GM18499 (cell line): ENCODE results near the gene MYT1.
"Not testable (repeated sequence)": the region's sequence is repeated elsewhere in the genome, so short reads cannot be mapped to it uniquely, and the experiment has no call there.

Source experiments
- ATAC-seq: cut with Tn5 transposase; IDR thresholded peaks from one replicate; pipeline ENCODE4 v1.9.1; 2021; ENCODE audit warnings: moderate number of reproducible peaks; ENCODE audit not compliant: insufficient read depth, unreplicated experiment

The MYT1 gene

DNA sequence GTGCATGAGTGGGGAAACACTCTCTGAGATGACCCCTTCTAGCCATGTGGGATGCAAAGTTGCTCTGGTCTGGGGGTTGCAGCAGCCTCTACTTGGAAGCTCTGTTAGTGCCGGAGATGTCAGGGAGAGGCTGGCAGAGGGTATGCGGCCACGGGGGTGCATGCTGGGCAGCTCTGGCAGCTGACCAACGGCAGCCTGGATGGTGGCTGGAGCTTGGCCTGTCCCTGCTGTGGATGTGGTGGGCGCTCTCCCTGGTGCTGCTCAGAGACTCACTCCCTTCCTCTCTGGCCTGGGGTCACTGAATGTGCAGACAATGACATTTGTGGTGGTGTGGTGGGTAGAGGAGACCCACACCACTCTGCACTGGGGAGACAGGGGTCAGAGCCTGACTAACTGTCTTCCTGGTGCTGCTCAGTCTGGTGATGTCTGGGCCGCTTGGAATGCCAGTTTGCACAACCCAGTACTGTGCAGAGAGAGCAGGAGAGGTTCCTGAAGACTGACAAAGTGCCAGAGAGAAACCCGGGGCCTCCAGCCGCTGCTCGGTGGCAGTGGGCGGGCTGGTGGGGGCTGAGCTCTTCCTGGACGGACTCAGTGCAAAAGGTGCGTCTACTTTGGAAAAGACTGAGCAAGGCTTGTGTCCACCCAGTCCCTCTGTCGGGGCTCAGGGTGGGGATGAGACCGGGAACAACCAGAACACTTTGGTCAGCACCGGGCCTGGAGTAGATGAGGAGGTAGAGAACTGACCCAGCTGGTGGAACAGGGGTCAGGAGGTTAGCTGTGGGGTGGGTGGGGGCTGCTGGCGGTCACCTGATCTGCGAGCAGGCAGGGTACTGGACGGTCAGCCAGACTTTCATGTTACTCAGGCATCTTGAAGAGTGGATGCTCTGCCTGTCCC lies 2.7 kb downstream of the MYT1 start:
- ATAC-seq: no peak

DNA sequence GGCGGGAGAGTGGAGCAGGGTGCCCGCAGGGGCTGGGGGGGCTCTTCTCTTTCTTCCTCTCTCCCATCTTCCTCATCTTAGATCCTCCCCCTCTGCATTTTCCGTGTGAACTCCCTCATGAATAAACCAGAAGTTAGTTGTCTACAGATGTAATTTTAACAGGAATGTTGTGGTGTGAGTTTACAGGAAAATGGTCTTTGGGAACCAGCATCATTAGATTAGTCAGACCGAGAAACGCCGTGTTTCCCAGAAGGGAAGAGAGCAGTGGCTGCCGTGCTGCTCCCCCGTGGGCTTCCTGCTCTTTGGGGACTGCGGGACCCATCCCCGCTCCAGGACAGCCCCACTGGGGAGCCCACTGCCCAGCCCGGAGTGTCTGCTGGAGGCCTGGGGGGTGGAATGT lies 3.4 kb downstream of the MYT1 start:
- no peak for ATAC-seq

DNA sequence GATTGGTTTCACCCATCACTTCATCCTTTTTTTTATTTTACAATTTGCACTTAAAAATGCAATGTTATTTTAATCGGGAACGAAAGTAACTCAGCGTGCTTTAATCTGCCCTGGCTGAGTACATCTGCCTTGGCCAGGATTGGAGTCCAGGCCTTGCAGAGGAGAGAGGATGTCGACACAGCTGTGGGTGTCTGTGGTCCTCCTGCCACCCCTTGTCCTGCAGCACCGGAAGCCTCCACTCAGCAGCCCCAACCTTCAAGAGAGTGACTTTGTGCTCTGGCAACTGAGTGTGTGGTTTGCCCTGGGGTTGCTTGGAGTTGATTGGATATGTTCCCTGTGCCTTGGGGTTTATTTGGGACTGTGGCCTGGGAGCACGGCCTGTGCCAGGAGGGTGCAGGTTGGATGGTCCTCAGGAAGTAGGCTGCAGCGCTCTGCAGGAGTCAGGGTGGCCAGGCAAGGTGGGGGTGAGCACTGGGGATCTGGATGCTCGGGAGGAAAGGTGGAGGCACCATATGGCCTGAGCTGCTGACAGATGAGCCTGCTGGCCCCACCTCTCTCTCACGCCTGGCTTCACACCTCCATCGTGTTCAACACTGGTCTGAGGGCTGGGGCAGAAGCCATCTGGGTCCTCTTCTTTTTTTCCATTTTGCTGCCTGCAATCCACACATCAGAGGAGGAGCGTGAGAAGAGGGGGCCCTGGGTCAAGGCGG lies 4.3 kb downstream of the MYT1 start:
- no peak for ATAC-seq

DNA sequence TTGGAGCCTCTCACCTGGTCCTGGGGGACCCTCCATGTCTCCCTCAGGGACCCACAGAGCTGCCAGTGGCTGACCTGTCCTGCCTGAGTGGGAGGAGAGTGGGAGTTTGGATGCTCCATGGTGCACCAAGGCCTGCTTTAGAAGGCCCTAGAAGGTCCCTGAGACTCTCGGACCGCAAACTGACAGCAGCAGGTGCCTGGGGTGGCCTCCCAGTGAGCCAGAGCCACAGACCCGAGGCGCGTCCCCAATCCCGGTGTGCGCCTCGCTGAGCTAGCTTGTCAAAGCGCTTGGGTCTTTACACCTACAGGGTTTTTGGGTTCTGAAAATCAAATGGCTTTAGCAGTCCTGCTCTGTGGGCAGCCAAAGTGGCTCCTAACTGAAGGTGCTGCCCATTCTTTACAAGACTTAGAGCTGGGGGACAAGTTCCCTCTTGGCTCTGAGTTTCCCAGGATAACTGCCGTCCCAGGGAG lies 4.9 kb downstream of the MYT1 start:
- no peak for ATAC-seq

DNA sequence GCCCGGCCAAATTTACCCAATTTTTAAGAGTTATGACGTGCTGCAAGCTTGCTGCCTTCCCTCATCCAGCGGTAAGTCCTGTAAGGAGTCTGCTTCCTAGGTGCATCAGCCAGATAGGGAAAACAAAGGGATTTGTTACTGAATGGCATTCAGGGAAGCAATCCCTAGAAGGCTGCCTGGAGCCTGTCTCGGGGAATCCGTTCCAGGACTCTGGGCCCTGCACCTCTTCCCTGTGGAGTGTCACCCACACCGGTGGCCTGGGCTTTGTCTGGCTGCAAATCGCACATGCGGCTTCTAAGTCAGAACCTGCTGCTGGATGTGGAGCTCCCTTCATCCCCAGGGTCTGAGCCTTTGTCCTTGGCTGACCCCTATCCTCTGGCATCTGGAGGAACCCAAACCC lies 7.0 kb downstream of the MYT1 start:
- no peak for ATAC-seq

DNA sequence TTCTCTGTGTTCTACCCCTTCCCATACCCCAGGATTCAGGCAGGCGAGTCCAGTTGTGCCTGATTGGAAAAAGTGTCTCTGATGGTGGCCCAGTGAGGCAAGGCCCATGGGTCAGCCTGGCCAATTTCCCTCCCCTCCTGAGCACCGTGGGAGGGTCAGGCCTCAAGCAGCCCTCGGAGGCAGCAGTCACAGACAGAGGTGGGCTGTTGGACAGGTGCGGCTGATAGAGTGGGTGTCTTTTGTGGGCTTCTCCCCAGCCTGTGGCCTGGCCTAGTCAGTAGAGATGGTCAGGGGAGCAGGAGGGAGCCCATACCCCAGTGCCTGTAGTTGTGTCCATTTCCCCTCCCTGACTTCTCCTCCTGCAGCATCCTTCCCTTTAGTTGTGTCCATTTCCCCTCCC lies 8.9 kb downstream of the MYT1 start:
- no peak for ATAC-seq

DNA sequence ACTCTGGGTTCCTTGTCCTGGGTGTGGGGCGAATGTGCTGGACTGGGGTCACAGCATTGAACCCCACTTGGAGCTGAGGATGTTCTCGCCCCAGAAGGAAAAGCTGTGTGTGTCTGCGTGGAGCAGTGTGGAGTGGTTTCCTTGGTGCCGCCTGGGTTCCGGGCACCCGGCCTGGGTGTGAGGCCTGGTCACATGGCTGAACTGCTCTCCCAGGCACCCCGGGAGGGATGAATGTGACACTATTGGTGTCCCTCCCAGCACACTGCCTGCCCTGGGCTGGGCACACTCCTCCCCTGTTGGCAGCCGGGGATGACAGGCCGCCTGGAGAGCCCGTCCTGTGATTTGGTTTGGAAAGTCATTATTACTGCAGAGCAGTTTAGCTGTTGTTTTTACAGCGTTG lies 12.3 kb downstream of the MYT1 start:
- no peak for ATAC-seq

DNA sequence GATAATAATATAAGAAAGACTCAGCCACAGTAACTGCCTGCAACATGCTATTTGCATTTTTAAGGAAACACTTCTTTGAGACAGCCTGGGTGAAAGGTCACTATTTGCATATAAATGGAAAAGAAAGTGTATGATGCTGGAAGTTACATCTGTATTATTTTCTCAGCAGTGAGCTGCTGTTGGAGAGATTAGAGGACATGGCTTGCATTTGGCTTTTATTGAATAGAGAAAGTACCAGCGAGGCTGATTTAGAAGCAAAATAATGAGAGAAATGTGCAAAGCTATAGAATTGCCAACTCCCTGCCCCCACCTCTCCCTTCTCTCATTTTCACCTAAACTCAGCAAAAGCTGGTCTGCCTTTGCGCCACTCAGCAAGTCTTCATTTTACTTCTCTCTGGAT lies 12.7 kb downstream of the MYT1 start:
- ATAC-seq: no peak

DNA sequence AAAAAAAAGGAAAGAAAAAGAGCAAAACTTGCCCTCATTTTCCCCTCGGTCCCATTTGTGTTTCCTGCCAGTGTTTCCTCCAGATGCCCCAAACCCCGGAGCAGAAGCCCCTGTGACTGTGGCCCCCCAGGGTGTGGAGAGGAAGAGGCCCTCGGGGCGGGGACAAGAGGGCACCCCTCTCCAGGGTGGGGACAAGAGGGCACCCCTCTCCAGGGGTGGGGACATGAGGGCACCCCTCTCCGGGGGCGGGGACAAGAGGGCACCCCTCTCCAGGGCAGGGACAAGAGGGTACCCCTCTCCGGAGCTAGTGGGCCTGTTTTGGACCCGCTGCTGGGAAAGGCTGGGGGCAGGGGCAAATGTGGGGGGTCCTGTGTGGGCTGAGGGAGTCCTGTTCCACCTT lies 13.1 kb downstream of the MYT1 start:
- ATAC-seq: no peak

DNA sequence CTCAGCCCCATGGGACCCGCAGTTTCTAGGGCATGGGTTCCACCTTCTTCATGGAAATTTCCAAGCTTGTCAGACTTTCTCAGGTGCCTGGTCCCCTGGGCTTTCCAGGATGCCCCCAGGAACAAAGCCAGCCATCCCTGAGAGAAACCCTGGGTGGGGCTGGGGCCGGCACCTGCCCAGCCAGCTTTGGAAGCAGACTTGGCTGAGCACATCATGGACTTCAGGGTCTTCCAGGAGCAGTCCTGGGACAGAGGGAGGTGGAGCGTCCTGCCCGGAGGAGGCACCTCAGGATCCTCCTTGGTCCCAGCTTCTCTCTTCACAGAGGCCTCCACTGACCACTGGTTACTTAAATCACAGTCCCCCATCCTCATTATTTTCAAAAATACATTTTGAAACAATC lies 13.5 kb downstream of the MYT1 start:
- ATAC-seq: no peak

DNA sequence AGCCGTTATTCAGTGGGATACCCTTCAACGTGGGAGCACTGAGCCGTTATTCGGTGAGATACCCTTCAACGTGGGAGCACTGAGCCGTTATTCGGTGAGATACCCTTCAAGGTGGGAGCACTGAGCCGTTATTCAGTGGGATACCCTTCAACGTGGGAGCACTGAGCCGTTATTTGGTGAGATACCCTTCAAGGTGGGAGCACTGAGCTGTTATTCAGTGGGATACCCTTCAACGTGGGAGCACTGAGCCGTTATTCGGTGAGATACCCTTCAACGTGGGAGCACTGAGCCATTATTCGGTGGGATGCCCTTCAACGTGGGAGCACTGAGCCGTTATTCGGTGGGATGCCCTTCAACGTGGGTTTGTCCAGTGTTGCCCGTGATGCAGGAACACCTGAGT lies 14.7 kb downstream of the MYT1 start:
- ATAC-seq: not testable (repeated sequence)

DNA sequence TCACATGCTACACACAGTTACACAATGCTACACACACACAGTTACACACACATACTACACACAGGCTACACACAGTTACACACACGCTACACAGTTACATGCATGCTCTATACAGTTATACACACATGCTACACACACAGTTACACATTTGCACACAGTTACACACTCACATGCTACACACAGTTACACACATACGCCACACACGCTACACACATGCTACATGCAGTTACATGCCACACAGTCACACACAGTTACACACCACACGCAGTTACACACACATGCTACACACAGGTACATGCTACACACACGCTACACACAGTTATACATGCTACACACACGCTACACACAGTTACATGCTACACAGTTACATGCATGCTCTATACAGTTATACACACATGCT lies 15.6 kb downstream of the MYT1 start:
- ATAC-seq: no peak

DNA sequence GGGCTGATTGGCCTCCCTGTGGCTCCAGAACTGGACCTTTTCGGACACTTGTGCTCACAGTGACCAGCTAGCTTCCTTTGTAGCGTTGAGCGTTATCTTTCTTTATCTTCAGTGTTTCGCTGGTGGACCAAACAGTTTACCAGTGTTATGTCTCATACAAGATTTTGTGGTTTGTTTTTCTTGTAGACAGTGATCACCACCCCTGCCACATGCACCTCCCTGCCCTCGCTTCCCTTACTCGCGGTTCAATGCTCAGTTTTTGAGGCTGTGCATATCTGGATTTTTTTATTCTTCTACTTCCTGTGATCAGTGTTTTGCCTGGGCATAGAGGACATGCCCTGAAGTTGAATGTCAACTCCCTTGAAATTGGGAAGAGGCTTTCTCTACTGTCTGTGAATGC lies 16.4 kb downstream of the MYT1 start:
- ATAC-seq: no peak

DNA sequence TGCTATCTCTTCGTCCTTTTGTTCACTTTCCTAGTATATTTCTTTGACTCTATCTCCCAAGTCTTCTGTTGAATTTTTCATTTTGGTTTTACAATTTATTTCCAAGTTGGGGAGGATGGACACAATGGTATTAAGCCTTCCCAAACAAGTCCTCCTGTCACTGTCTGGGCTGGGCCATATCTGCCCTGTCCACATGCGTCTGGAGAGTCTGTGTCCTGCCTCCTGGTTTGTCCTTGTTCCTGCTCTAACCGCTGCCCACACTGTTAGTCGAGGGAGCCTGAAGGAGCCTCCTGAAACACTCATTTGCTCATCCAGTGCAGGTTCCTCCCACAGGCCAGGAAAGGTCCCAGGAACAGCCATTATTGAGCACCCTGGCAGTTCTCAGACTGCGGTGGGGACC lies 17.1 kb downstream of the MYT1 start:
- ATAC-seq: no peak

DNA sequence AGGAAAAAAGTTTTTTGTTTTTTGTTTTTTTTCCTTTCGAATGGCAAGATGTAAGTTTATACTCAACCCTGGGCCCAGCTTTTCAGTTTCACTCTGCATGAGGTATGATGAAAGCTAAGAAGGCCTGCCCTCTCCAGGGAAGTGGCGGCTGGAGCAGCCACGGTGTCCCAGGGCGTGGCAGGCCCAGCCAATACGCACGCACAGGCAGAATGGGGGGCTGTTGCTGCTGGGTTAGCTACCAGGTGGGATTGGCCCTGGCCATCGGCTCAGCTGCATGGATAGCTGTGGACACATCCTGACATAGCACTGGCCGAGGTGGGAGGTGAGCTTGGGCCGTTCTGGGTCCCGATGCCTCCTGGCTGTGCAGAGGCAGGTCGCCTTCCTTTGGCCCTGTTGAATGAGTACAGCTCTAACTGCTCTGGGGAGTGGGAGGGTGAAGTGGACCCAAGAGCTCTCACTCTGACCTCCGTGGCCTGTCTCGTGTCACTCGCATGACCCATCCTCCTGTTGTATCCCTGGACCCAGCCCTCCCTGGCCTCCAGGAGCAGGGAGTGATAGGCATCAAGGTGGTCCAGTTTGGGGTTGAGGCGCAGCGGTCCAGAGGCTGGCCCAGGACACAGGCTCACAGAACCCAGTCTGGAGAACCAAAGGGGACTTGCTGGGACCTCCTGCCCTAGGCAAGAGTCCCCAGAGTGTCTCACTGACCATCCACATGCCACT lies 18.1 kb downstream of the MYT1 start:
- no peak for ATAC-seq

DNA sequence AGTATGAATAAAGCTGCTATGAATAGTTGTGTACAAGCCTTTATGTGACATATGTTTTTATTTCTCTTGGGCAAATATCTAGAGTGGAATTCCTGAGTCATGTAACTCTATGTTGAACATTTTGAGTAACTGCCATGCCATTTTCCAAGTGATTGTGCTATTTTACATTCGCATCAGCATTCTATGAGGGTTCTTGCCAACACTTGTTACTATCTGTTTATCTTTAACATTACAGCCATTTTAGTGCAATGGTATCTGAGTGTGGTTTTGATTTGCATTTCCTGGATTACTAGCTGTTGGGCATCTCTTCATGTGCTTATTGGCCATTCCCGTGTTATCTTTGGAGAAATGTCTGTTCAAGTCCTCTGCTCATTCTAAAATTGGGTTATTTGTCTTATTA lies 19.1 kb downstream of the MYT1 start:
- no peak for ATAC-seq

DNA sequence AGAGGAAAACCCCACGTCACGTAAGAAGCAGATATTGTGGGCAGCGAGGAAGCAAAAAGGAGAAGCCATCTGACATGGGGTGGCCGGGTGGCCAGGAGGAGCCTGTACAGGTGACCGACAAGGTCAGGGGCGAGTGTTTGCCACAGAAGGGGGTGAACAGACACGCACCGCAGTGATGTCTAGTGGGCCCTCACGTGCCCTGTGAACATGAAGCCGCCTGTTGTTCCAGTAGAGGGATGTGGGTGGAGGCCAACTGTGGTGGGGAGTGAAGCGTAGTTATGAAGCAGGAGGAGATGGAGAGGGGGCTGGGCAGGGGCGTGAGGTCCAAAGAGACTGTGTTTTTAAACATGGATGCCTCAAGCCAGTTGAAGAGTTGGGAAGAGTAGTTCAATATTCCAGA lies 20.5 kb downstream of the MYT1 start:
- no peak for ATAC-seq

DNA sequence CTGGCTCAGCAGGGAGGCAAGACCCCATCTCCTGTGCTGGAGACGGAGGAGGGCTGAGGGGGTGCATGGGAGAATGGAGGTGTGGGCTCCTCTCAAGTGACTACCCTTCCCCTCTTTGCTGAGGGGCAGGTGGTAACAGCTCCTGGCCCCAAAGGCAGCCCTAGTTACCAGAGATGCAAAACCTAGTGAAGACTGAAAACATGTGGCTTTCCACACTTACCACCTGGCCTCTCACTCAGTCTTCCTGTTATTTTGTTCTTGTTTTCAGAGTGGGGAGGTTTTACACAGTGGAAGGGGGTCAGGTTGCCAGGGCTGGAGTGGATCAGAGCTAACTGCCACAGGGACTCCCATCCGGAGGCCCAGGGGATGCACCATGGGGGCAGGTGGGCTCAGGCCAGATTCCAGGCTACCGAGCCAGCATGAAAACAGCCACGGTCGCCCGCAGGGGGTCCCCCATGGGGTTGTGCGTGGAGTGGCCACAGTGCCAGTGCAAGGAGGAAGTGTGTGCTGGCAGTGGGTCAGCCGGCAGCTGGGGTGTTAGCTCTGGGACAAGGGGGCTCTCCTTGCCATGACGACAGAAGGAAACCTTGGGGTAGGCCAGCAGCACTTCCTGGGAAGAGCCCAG lies 21.1 kb downstream of the MYT1 start:
- ATAC-seq: no peak

DNA sequence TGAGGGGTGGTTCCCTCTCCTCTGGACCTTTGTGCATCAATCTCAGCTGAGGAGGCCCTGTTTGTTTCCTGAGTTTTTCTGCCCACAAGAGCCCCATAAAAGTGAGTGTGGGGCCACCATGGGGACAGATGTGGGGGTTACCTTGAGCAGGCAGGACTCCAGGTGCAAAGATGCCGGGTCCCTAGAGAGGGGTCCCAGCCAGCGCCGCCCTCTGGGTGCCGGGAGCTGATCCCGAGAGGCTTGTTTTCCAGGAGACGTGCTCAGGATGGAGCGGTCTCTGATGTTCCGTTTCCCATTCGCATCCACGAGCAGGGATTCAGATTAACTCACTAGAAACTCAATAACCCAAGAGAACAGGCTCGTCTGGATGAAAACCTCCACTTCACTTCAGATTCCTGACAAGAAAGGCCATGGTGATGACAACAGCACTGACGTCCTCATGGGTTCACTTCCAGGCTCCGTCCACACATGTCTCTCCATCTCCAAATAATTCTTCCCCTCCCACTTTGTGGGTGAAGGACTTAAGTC lies 21.9 kb downstream of the MYT1 start:
- ATAC-seq: no peak

DNA sequence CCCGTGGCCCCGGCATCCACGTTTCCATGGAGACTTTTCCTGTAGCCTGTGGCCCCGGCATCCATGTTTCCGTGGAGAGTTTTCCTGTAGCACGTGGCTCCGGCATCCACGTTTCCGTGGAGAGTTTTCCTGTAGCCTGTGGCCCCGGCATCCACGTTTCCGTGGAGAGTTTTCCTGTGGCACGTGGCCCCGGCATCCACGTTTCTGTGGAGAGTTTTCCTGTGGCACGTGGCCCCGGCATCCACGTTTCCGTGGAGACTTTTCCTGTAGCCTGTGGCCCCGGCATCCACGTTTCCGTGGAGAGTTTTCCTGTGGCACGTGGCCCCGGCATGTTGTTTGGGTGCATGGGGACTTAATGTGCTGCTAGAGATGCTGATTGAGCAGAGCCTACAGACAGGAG lies 23.0 kb downstream of the MYT1 start:
- not testable (repeated sequence) for ATAC-seq
